Measurements from ENCODE around the gene TMUB1.

The TMUB1 gene

GRCh38 chr7:151061213-151062110, 21.8 kb downstream of the TMUB1 start:
- TF ChIP-seq, protein P1, sequence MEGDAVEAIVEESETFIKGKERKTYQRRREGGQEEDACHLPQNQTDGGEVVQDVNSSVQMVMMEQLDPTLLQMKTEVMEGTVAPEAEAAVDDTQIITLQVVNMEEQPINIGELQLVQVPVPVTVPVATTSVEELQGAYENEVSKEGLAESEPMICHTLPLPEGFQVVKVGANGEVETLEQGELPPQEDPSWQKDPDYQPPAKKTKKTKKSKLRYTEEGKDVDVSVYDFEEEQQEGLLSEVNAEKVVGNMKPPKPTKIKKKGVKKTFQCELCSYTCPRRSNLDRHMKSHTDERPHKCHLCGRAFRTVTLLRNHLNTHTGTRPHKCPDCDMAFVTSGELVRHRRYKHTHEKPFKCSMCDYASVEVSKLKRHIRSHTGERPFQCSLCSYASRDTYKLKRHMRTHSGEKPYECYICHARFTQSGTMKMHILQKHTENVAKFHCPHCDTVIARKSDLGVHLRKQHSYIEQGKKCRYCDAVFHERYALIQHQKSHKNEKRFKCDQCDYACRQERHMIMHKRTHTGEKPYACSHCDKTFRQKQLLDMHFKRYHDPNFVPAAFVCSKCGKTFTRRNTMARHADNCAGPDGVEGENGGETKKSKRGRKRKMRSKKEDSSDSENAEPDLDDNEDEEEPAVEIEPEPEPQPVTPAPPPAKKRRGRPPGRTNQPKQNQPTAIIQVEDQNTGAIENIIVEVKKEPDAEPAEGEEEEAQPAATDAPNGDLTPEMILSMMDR (IDR thresholded peaks at IDR 0.05; ENCODE audit: insufficient read depth, low read length, missing control alignments): no peak
- H3K4me3 ChIP-seq (ENCODE audit: low read depth, low read length): peak overlapping the region; percentile 75
- POLR2A ChIA-PET: interaction anchor here (1.2 to 1.5 kb wide), 3 partner anchors 17 to 33 kb away, joined by 4 to 7 read pairs (median 4); partner anchors contain the start of genes ABCB8 and FASTK
- DNase-seq (ENCODE audit: low read depth, low spot score): no peak
- CTCF ChIA-PET: interaction anchor here (1.0 to 4.8 kb wide), 7 partner anchors 8 to 52 kb away, joined by 3 to 48 read pairs (median 4); no protein-coding TSS in a partner anchor

- TF ChIP-seq, protein P1 (IDR thresholded peaks at IDR 0.05; ENCODE audit: insufficient read depth, low read length, missing control alignments): peak; percentile 14
- no peak for DNase-seq (ENCODE audit: low read depth, low spot score)
- ChIA-PET POLR2A (interaction anchor here (1.2 kb wide), 2 partner anchors 20 to 32 kb away, joined by 3 to 4 read pairs; partner anchors contain the start of genes ABCB8 and FASTK), CTCF (interaction anchor here (0.6 to 4.8 kb wide), 11 partner anchors 8 to 64 kb away, joined by 3 to 48 read pairs (median 4); no protein-coding TSS in a partner anchor)
- H3K4me3 ChIP-seq (ENCODE audit: low read depth, low read length): peak overlapping the region; percentile 75
Measured at GRCh38 chr7:151060416-151061212, 22.7 kb downstream of the TMUB1 start.

GRCh38 chr7:151060113-151060415, 23.2 kb downstream of the TMUB1 start:
- TF ChIP-seq, protein P1 (IDR thresholded peaks at IDR 0.05; ENCODE audit: insufficient read depth, low read length, missing control alignments): no peak
- DNase-seq (ENCODE audit: low read depth, low spot score): no peak
- ChIA-PET CTCF (interaction anchor here (0.6 to 4.8 kb wide), 7 partner anchors 17 to 64 kb away, joined by 3 to 48 read pairs (median 5); no protein-coding TSS in a partner anchor), POLR2A (interaction anchor here (1.2 kb wide), 1 partner anchor 20 kb away, joined by 3 read pairs; the partner anchor contains the start of gene FASTK)
- H3K4me3 ChIP-seq (ENCODE audit: low read depth, low read length): peak overlapping the region; percentile 75

DNA sequence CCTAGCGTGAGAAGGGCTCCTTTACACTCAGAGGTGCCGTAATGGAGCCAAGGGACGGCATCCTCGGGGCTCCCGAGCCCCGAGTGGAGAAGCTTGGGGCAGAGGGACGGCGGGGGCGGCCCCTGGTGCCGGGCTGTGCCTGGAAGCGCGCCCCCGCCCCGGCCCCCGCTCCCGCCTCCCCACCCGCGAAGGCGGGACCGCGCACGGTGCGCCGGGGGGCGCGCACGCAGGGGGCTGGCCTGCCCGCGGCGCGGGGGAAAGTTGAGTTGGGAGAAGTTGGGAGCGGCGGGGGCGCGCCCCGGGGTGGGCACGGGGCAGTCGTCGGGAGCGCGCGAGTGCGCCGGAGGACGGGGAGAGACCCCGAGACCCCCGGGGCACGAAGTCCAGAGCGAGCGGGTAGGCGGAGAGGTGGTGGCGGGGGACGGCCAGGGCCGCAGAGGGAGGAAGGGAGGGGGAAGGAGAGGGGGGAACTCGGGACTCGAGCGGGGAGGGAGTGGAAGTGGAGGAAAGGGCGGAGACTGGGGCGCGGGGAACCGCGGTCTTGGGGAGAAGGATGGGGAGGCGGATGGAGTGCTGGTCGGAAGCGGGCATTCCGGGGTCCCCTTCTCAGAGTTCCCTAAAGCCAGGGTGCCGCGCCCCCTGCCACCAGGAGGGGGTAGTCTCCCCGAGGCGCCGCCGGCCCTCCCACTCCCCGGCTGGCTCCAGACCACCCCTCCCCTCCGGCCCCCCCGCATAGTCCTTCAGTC, 23.8 kb downstream of the TMUB1 start, which contains the start of gene SLC4A2:
Gene SLC4A2, plus strand, starts transcription at position 223 of the 746 bp plus-strand sequence. CDS start 2,399 bp downstream, outside the sequence.
- ChIA-PET POLR2A (interaction anchor here (1.1 to 1.2 kb wide), 2 partner anchors 21 kb away, joined by 3 to 6 read pairs; partner anchors contain the start of gene FASTK), CTCF (interaction anchor here (0.6 to 4.8 kb wide), 10 partner anchors 17 to 65 kb away, joined by 3 to 48 read pairs (median 4); no protein-coding TSS in a partner anchor)
- peak within 1 kb of the TSS; percentile 75 for H3K4me3 ChIP-seq (ENCODE audit: low read depth, low read length)
- no peak for DNase-seq (ENCODE audit: low read depth, low spot score)
- TF ChIP-seq, protein P1 (IDR thresholded peaks at IDR 0.05; ENCODE audit: insufficient read depth, low read length, missing control alignments): peak; percentile 67

DNA sequence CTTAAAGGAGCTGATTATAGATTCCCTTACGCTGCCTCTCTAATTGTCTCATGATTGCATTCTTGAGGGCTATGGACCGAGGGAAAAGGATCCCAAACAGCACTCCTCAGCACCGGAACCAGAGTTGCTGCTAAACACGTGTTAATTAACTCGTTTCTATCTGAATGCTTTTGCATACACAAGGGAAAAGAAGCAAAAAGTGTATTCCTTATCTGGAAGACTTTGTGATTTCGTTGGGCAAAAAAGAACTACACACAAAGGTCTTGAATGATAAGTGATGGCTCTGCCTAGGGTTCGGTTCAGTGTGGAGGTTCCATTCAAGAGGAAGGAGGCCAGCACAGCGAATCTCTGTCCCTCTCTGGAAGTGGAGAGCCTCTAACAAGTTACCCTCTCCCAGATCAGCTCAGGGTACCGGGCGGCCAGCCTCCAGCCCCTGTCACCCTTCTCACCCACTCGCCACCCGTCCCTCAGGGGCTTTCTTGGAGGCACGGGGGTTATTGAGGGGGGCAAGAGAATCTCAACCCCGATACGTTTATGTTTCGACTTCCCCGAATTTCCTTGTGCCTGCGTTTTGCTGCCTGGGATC, 24.4 kb downstream of the TMUB1 start:
- DNase-seq (ENCODE audit: low read depth, low spot score): no peak
- CTCF ChIA-PET: interaction anchor here (1.0 to 2.4 kb wide), 5 partner anchors 18 to 54 kb away, joined by 3 to 11 read pairs (median 5); no protein-coding TSS in a partner anchor
- TF ChIP-seq, protein P1 (IDR thresholded peaks at IDR 0.05; ENCODE audit: insufficient read depth, low read length, missing control alignments): no peak
- POLR2A ChIA-PET: interaction anchor here (1.1 to 1.7 kb wide), 2 partner anchors 22 to 31 kb away, joined by 6 to 9 read pairs; partner anchors contain the start of genes ABCB8 and FASTK
- H3K4me3 ChIP-seq (ENCODE audit: low read depth, low read length): peak overlapping the region; percentile 73

Data from AG04449 (cell line).